HG02970 (cell line): ENCODE results near the gene FAM219B.

ENCODE experiments used
- ATAC-seq: cut with Tn5 transposase; IDR thresholded peaks from one replicate; pipeline ENCODE4 v1.9.1; 2021; ENCODE audit warnings: mild to moderate bottlenecking, moderate library complexity, moderate number of reproducible peaks; ENCODE audit not compliant: unreplicated experiment, low FRiP score

FAM219B gene

DNA sequence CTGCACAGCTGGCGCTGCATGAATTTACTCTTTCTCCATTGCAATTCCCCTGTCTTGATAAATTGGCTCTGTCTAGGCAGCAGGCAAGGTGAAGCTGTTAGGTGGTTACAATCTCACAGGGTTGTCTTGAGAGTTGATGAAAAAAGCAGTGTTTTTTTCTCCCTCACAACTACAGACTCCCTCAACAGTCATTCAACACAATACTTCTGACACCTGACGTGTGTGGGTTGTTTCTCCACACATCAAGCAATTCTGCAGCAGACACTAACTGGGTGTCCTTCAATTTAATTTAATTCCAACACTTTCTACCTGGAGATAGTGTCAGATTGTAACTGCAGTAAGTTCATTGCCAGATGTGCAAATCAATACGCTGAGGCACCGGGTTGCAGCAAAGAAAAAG is 28.4 kb downstream of the FAM219B start:
- ATAC-seq = no peak

DNA sequence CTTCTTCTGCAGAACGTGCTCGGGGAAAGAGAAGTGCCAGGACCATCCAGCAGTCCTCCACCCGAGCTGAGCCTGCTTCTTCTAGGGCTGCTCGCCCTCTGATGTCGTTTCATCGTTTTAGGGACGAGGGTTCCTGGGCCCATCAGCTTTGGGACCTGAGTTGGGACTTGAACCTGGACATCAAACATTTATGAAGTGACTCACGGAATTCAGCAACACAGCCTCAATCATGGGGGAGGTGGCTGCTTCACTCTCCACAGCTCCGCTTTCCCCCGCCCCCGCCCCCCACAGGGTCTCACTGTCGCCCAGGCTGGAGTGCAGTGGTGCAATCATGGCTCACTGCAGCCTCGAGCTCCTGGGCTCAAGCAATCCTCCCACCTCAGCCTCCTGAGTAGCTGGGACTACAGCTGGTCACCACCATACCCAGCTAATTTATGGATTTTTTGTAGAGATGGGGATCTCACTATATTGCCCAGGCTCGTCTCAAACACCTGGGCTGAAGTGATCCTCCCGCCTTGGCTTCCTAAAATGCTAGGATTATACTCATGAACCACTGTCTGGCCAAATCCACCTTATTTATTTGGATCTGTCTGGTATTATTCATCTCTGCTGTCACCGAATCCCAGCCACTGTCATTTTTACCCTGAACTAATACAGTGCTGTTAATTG is 32.8 kb downstream of the FAM219B start:
- ATAC-seq = no peak

DNA sequence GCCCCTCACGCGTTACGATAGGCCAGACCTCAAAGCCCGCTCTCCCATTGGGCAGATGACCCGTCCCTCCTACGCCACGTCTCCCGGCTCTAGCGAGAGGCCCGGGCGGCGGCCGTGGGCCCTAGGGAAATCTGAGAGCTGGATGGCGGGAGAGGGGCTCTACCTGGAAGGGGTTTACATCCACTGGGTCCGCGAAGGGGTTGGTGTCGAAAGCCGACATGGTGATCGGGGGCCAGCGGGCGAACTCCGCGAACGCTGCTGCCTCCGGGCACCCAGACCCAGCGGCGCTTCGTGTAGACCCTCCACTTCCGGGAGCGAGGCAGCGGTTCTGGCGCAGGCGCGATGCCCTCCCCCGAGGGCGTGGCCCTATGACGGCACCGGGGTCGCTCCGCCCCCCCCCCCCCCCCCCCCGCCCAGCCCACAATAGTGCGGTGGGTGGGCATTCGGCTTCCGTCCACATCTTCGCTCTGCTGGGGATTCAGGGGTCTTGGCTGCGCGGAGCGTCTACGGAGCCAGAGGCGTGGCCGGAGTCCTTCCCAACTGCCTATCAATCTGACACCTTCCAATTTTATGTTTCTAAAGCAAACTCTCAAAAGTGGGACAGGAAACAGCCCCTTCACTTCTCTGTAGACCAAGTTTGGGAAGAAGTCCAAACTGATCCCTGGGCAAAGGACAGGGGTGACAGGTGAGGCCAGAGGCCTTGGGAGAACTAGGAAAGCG is 33.5 kb downstream of the FAM219B start, which contains the start of gene SCAMP2:
TSS of gene SCAMP2 (minus strand) at position 330 of the 720 bp plus-strand sequence. CDS start at position 220, 110 bp downstream.
- ATAC-seq = peak; percentile 73

DNA sequence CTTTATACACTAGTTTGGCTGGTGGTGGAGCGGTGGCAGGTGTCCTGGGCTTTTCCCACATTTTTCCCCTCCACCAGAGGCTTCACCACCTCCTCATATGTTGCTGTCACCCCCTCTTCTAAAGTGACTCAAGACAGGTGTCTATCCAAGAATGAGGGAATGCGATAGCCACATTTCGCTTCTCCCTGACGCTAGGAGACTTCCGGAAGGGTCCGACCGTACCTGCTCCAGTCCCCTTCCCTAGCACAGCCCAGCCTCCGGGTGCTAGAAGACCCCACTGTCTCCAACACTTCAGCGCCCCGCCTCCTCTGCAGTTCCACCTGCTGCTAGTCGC is 34.0 kb downstream of the FAM219B start:
- no peak for ATAC-seq

DNA sequence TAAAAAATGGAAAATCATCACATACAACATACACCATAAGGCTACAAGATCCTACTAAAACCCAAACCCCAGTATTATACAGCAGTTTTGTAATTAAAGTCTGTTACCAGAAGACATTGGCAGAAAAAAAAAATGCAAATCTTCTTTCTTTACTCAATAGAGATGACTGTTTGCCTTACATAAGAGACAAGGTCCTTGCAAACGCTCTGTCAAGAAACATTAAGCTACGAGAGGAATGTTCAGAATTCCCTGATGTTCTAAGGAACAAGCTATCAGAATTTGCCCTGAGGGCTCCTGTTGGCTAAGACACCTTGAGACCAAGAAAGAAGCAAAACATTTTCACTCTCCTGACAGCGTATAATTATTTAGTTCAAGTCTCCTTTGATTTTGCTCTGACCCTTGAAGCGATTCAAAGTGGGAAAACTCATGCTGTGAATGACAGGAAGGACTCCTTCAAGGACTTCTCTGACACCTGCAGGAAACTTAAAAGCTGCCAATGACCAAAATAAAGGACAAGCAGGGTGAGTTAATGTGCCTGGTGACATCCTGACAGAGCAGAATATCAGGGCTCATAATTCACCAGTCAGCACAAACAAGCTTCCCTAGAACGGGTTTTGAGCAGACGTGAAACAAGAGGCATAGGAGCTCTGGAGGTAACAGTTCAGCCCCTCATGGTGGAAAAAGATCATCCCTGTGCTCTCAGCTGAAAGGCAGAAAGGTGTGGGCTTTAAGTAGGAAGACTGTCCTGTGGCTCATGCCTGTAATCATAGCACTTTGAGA is 36.0 kb downstream of the FAM219B start:
- ATAC-seq = no peak

DNA sequence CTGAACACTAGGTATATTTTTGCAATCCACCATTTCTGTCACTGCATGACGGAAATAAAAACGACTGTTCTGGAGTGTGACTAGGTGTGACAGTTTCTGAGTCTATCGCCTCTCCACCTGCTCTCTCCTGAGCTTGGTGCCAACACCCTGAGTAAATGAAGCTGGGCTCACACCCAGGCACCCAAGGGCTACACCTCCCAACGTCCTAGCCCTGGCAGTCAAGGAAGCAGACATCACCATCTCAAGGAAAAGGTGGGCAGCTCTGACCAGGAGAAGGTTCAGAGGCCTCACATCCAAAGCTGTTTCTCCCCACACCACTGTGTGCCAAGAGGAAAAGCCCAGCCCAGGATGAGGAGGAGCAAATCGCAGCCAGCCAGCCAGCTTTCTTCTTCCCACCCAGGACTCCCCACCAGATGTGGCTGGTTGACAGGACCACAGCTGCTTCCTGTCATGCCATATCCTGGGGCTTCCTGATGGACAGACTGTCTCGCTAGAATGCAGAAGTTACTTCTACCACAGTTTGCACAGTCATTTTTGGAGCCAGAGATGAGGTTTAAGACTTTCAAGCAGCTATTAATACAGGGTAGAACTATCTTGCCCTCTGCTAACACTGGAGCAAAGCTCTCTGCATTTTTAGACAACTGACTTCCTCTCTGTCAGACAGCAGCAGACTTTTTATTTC is 36.8 kb downstream of the FAM219B start:
- ATAC-seq = no peak

DNA sequence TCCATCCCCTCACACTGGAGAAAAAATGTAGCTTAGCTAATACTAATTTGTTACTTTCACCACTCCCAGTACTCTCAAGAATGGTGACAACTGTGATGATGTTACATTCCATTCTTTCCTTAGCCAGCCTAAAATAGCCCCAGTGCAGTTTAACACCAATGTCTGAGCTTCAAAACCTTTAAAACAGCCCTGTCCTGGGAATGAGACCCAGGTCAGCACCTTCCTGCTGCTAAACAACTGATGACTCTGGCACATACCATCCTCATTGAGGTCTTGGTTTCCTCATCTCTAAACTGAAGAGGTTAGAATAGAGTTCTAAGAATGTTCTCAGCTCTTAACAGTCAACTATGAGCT is 37.3 kb downstream of the FAM219B start:
- ATAC-seq = no peak

DNA sequence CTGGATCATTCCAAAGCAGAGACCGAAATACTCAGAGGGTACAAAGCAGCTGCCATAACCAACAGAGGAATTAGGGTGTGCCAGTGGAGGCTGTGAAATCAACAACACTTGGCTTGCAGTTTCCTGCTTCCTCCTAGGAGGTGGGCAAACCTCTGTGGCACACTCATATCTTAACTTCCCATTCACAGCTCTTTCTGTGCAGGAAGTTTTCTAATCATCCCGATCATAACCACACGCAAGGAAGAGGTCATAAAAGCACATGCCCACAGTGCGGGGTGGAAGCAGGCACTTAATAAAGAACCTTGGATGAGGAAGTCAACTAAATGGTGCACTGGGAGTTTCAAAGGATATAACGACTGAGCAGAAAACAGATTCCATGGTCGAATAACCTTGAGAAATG is 38.6 kb downstream of the FAM219B start:
- no peak for ATAC-seq

DNA sequence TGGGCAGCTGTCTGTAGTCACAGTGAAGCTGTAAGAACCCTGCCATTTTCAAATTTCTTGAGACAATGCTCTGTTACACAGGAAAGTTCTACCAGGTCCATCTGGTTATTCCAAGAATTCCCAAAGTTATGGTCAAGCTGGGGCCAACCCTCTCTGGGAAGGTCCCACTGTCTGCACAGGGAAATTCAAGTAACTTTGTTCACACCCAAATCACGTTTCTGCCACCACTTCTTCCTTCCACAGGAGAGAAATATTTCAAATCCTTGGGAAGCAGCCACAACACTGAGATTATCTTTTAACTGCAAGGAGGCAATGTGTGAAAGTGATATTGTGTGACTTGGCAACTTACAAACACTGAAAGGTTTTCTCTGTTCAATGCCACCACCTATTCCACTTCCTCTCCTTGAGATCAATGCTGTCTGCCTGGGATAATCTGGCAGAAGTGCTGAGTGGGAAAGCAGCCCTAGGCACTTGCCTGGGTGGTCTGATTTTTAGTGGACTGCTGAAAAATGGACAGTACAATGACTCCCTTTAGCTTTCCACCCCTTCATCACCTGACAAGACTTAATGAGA is 39.1 kb downstream of the FAM219B start:
- no peak for ATAC-seq

DNA sequence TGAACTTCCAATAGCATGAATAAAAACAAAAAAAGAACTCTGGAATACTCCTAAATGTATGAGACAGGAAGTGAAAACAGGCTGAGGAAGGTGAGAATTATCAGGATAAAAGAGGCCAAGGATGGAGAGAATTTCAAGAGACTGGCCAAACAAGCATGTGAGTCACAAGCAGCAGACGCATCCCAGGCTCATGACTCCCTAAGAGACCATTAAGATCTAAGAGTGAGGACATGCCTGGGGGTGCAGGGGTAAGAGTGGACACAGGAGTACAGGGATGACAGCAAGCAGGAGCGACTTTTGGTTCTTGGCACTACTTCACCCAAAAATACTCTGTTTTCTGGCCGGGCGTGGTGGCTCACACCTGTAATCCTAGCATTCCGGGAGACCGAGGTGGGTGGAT is 40.6 kb downstream of the FAM219B start:
- no peak for ATAC-seq

DNA sequence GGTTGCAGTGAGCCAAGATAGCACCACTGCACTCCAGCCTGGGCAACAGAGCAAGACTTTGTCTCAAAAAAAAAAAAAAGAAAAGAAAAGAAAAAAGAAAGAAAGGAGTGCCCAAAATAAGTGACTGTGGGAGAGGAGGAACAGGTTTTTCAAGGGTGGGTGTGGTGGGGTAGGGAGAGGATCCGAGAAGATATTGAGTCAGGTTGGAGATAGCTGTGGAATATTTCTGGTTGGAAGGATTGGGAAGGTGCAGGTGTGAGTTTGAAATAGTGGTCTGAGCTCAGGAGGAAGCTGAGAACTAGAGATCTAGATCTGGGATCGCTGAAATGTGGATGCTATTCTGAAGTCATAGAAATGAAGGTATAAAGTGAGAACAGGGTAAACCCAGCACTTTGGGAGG is 41.3 kb downstream of the FAM219B start:
- no peak for ATAC-seq

DNA sequence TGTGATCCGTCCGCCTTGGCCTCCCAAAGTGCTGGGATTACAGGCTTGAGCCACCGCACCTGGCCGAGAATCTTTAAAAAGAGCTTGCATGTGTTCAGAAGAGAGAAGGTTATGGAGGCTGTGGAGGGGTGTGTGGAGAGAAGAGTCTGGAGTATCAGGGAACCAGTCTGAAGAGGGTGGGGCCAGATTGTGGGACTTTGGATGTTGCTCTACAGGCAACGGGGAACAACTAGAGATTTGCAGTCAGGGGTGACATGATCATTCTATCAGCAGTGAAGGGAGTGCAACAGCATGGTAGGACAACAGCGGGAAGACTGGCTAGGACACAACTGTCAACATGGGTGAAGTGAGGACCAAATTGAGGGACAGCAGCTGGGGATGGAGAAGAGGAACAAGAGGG is 42.4 kb downstream of the FAM219B start:
- ATAC-seq = no peak

DNA sequence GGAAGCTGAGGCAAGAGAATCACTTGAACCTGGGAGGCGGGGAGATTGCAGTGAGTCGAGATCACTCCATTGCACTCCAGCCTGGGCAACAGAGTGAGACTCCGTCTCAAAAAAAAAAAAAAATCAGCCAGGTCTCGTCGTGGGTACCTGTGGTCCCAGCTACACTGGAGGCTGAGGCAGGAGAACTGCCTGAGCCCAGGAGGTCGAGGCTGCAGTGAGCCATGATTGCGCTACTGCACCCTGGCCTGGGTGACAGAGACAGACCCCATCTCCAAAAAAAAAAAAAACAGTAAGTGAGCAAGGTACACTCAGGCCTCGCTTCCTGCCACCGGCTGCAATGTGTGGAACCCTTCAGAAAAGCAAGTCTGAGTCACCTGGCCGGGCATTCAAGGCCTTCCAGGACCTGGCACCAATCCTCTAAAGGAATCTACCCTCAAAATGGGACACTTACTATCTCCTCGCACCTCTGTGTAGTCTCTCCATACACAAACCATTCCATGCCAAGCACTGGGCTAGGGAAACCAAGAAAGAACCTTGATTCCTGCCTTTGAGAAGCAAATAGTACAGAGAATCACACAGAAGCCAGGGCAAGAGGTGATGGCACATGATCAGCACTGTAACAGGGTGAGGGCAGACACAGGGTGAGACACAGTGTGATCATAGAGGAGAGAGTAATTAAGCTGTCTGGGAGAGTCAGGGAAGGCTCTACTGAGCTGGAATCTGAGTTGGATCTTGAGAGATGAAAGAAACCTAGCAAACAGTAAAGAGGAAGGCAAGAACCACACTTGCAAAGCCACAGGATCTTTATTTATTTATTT is 43.2 kb downstream of the FAM219B start:
- no peak for ATAC-seq

DNA sequence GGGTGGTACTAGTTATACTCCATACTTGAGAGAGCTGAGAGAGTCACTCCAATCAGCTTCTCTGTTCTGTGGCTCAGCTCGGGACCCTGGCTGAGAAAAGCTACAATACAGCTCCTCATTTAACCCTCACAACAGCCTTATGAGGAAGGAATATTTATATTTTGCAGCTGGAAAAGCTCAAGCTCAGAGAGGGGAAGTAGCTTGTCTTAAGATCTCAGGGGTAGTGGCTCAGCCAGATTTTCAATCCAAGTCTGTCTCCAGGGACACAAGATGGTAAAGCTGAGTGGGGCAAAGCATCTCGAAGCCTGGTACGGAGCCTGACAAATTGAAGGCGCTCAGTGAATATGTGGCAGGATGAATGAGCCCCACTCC is 48.3 kb downstream of the FAM219B start:
- no peak for ATAC-seq

DNA sequence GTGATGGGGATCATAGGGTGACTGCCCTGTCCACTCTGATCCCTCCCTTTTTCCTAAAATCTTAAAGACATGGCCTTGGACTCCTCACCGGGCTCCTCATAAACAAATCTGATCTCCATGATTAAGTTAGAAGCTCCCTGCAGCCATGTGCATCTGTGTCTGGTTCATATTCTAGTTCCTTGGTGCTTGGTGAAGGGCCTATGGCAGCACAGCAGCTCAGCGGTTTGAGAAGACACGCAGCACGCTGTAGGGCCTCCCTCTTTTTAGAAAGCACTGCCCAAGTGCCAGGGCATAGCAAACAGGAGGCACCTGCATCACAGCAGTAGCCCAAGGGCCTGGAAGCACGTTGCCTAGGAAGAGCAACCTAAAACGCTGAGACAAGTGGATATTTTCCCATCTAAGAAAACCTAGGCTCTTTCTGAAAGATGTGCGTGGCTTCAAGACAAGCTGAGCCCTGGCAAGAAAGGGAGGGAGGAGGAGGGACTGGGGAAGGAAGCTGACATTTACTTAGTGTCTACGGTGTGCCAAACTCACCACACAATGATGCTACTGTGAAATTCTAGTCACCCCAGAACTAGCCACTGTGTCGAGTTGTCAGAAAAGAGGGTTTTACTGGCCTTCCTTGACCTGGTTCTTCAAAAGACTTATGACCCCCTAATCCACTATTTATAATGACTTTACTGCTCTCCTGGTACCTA is 48.8 kb downstream of the FAM219B start:
- ATAC-seq = peak; percentile 23

DNA sequence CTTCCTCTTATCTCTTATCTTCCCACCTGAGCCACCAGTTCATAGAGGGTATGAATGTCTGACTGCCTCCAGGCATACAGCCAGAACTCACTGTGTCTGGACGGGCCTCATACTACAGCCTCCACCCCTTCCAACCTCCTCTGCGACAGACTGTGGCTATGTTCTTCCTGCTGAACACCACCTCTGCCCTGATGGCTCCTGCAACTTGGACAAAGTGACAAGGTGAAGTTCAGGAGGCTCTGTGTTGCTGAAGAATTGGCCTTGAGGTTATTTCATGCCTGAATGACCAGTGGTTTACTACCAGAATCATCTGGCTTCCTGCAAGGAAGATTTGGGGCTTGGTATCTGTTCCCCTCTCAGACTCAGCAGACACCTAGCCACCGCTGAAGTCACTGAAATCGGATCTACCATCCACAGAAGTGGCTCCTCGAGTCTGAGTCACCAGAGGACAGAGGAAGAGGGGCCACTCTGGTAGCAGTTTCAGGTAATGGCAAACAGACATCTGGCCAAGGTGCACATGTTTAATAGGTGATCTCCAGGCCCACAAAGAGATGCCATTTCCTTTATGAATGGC is 49.5 kb downstream of the FAM219B start:
- peak; percentile 68 for ATAC-seq

DNA sequence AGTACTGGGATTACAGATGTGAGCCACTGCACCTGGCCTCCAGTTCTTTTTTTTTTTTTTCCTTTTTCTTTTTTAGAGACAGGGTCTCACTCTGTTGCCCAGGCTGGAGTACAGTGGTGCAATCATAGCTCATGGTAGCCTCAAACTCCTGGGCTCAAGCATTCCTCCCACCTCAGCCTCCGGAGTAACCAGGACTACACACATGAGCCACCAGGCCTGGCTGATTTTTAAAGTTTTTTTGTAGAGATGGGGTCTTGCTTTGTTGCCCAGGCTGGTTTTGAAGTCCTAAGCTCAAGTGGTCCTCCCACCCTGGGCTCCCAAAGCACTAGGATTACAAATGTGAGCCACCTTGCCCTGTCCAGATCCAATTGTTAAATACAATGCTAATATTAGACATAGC is 50.1 kb downstream of the FAM219B start:
- no peak for ATAC-seq

DNA sequence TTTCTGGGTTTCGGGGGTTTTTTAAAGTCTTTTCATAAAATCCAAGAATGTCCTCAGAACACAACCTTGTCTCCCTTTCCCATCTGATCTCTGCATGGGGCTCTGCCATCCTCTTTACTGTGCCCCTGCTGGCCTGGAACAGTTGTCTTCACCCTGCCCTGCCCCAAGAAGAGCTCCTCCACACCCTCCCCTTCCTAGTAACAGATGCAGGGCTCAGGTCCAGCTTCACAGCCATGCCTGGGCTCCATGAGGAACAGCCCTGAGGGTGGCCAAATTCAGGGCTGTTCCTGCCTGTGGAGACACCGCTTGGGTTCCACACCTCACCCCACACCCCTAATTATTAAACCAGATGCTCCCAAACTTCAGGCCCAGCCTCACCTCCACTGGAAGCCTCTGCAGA is 50.8 kb downstream of the FAM219B start:
- ATAC-seq = no peak

DNA sequence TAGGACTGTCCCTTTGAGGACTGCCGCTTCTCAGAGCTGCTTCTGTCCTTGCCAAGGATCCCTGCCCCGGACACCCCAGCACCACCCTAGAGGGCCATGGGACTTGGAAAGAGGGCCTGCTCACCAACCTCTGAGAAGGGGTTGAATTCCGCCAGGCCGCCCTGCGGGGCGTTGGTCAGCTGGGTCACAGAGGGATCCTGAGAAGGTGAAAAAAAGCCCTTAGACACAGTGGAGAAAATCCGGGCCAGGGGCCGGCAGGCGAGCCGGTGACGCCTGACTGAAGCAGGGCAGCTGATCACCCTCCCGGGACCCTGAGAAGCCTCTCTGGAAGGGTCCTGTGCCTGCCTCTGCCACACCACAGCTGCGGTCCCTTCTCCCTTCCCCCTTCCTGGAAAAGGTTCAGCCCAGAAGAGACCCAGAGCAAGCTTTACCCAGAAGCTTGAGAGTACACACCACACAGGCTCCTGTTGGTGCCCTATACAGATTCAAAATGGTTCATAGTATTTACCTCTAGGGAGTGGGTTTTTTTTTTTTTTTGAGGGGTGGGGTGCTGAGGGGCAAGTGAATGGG is 52.1 kb downstream of the FAM219B start:
- no peak for ATAC-seq
